GM12878 (cell line): ENCODE results near the gene MAST4. TPM values are rescaled to one million over a fixed set of nuclear protein-coding genes. Genes with fewer than 3 reads are reported as not detected.

Experiments used
- ATAC-seq: fragments of 200-7000 bp; cut with Tn5 transposase; 3 replicates; pipeline ENCODE4 v1.9.1; 2020; ENCODE audit warnings: mild to moderate bottlenecking, moderate library complexity
- BruUV-seq: library from RNA; stranded (reverse); fragments of 400-500 nt; replicated peaks from 2 replicates; lab custom pipeline; 2021; lab: Mats Ljungman, UMichigan
- CTCF ChIA-PET: fragments of 300-600 bp; sonication (Branson Sonifier 250); formaldehyde crosslinking; extraction: SDS; loops from one replicate; lab custom pipeline; 2021; ENCODE audit warnings: inconsistent platforms; lab: Yijun Ruan, JAX
- POLR2A ChIA-PET: fragments of 350-600 bp; formaldehyde crosslinking; extraction: SDS; loops from one replicate; lab custom pipeline; 2021; ENCODE audit warnings: inconsistent platforms; lab: Charles Lee
- RAD21 ChIA-PET: fragments of 300-600 bp; sonication (Branson Sonifier 250); formaldehyde crosslinking; loops from one replicate; lab custom pipeline; 2023; ENCODE audit warnings: antibody characterized with exemption; ENCODE audit not compliant: unreplicated experiment; lab: Charles Lee
- SMC1A ChIA-PET: fragments of 300-600 bp; sonication (Branson Sonifier 250); formaldehyde crosslinking; loops from one replicate; lab custom pipeline; 2023; ENCODE audit not compliant: unreplicated experiment, uncharacterized antibody; lab: Charles Lee
- DNase-seq: peaks from one replicate; pipeline ENCODE4 v3.0.0-alpha.2; 2011; ENCODE audit warnings: low read depth, low spot score
- FAIRE-seq: peaks from 3 replicates; lab custom pipeline; 2011; peaks lifted over from hg19 to GRCh38; lab: Jason Lieb, UNC
- H2AFZ ChIP-seq: 2 replicates; pipeline ENCODE4 v1.6.0; 2011; ENCODE audit warnings: low read depth, low read length, control low read depth; ENCODE audit not compliant: control insufficient read depth
- H3K27ac ChIP-seq: 2 replicates; pipeline ENCODE4 v1.5.1; 2011; ENCODE audit warnings: control low read depth; ENCODE audit not compliant: control insufficient read depth, insufficient read depth
- H3K27me3 ChIP-seq, 2 experiments: replicated peaks in 1 of 2; 2 replicates each; pipeline versions ENCODE4 v1.6.0 to v1.6.1; 2011; ENCODE audit warnings: low read length in 1 of 2; ENCODE audit not compliant: control insufficient read depth in 2 of 2, insufficient read depth in 2 of 2
- H3K36me3 ChIP-seq, 2 experiments: 2 replicates each; pipeline ENCODE4 v1.5.1; 2011; ENCODE audit warnings: low read length in 1 of 2; ENCODE audit not compliant: control insufficient read depth in 2 of 2, insufficient read depth in 2 of 2
- H3K4me1 ChIP-seq: 2 replicates; pipeline ENCODE4 v1.6.1; 2011; ENCODE audit warnings: mild to moderate bottlenecking, low read length, moderate library complexity, mixed read lengths; ENCODE audit not compliant: control insufficient read depth, insufficient read depth
- H3K4me2 ChIP-seq: 2 replicates; pipeline ENCODE4 v1.6.0; 2011; ENCODE audit warnings: control low read depth; ENCODE audit not compliant: control insufficient read depth, insufficient read depth
- H3K4me3 ChIP-seq: fragments of 200-600 bp; sonication (generic); 2 replicates; pipeline ENCODE4 v1.5.1; 2016
- H3K79me2 ChIP-seq: 2 replicates; pipeline ENCODE4 v1.6.0; 2011; ENCODE audit warnings: low read length; ENCODE audit not compliant: control insufficient read depth, insufficient read depth
- H3K9ac ChIP-seq: 2 replicates; pipeline ENCODE4 v1.8.0; 2011; ENCODE audit warnings: low read length, control low read depth, mixed read lengths; ENCODE audit not compliant: control insufficient read depth, insufficient read depth
- H3K9me3 ChIP-seq: replicated peaks from 3 replicates; pipeline ENCODE4 v1.5.1; 2011; ENCODE audit warnings: mild to moderate bottlenecking, low read length; ENCODE audit not compliant: control insufficient read depth, insufficient read depth
- H4K20me1 ChIP-seq: 2 replicates; pipeline ENCODE4 v1.6.0; 2011; ENCODE audit not compliant: control insufficient read depth, insufficient read depth
- CTCF ChIP-seq, 3 experiments: IDR thresholded peaks in 2 of 3; conservative IDR thresholded peaks in 1 of 3; 2 replicates each; pipeline ENCODE4 v1.5.1; 2011; ENCODE audit warnings: low read depth in 3 of 3, low read length in 3 of 3, mild to moderate bottlenecking in 3 of 3, control low read depth in 2 of 3, moderate library complexity in 2 of 3, inconsistent platforms in 1 of 3, mixed read lengths in 1 of 3; ENCODE audit not compliant: control insufficient read depth in 2 of 3, insufficient read depth in 1 of 3; ENCODE audit errors: extremely low read depth in 1 of 3
- RAD21 ChIP-seq: IDR thresholded peaks from 2 replicates; pipeline ENCODE4 v1.6.1; 2011; ENCODE audit warnings: mild to moderate bottlenecking, low read depth, low read length, moderate library complexity; ENCODE audit not compliant: insufficient read depth
- SIN3A ChIP-seq: IDR thresholded peaks from 2 replicates; pipeline ENCODE4 v1.6.1; 2012; ENCODE audit warnings: low read depth, low read length, improper control_type of control experiment
- SMC3 ChIP-seq: IDR thresholded peaks from 2 replicates; pipeline ENCODE4 v1.6.1; 2011; ENCODE audit warnings: low read length, improper control_type of control experiment, borderline replicate concordance
- WGBS: methylation state at CpG from one replicate; pipeline ENCODE4 v1.1.6; 2016; ENCODE audit warnings: low lambda C conversion rate; ENCODE audit not compliant: insufficient replicate concordance, insufficient coverage; ENCODE audit errors: missing lambda C conversion rate; 5-methylcytosine and 5-hydroxymethylcytosine counted together
- in situ Hi-C: fragments of 300-500 bp; cut with MboI; formaldehyde crosslinking; loops from 9 replicates; pipeline ENCODE4 v1.14.3; 2018; ENCODE audit warnings: mixed read lengths
- intact Hi-C: fragments of 100-400 bp; cut with micrococcal nuclease; formaldehyde crosslinking; loops from one replicate; pipeline ENCODE4 v1.14.2; 2022; ENCODE audit not compliant: unreplicated experiment
- polyA plus RNA-seq, 11 experiments: library from polyadenylated mRNA; depleted of rRNA in 4 of 11; unstranded in 6 of 11; stranded (reverse) in 5 of 11; fragments of >200 nt; fragmentation: Nextera tagmentation in 4 of 11; fragmentation: Illumina TruSeq in 1 of 11; extraction: Ambion mirVana in 4 of 11; extraction: Trizol in 1 of 11; gene quantifications; 1 replicate in 1 of 11; 2 replicates in 10 of 11; pipeline versions ENCODE4 v1.2.1 to v1.2.3, GENCODE V29; 2011 to 2016; ENCODE audit warnings: inconsistent platforms in 2 of 11, missing spikeins in 2 of 11, low read depth in 1 of 11
- total RNA-seq, 4 experiments: library from RNA; depleted of rRNA in 3 of 4; stranded (reverse); fragments of >200 nt in 3 of 4; fragmentation: Illumina TruSeq in 1 of 4; extraction: Trizol in 1 of 4; gene quantifications; 2 replicates each; pipeline versions ENCODE4 v1.2.1 to v1.2.3, GENCODE V29; 2013 to 2021

The MAST4 gene
- total and polyA plus RNA-seq, 10 of the 15 experiments (the other 5 are each of a cell fraction or from before 2014, with no cell fraction given): 0.02 to 1.6 (median 0.29) TPM; not detected in 1

DNA sequence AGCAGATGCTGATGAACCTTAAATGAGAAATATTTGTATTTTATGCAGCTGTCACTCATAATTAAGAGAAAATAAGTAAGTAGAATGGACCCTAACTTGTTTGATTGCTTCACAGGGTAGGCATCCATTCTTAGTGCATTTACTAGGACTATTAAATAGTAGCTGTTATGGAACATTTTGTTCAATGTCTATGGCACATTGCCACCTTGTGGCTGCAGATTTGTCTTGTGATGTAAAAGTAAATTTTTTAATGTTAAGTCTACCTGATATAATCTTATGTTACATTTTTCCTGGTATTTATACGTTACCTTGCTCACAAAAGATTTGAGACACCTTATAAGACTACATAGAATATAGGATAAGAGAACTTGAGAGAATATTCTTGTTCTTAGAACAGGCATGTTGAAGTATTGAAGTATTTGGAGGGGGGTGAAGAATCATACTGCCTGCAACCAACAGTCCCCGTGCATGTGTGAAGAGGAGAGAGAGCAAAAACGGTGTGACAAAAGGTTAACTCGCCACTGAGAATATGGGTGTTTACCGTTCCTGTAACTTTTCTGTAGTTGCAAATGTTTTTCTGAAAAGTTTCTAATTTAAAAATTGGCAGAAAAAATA, 161.1 kb downstream of the MAST4 start:
- DNase-seq (no peak), ATAC-seq (peak; percentile 46), FAIRE-seq (peak; percentile 85)
- peak; percentile 84 for TF ChIP-seq SMC3
- peak; percentile 32 to 55 (median 47); a peak in 5 of 6 replicates for TF ChIP-seq CTCF (IDR thresholded peaks at IDR 0.05 in 2 of 3, conservative IDR thresholded peaks at IDR 0.05 in 1 of 3; ENCODE audit: control insufficient read depth in 2 of 3, extremely low read depth in 1 of 3, insufficient read depth in 1 of 3, low read depth in 3 of 3, low read length in 3 of 3)
- peak; percentile 78 for TF ChIP-seq RAD21
- TF ChIP-seq SIN3A: no peak
- no peaks in the 10 kb centered on the region for H4K20me1 ChIP-seq
- no peaks in the 10 kb centered on the region for H3K27me3 ChIP-seq
- no peaks in the 10 kb centered on the region for H3K79me2 ChIP-seq
- WGBS: 27% methylated on average over 5 of the region's 5 CpGs
- H3K4me1 ChIP-seq: no peaks in the 10 kb centered on the region
- ChIA-PET CTCF (interaction anchor here (0.6 to 7.4 kb wide), 15 partner anchors 8 to 1016 kb away, joined by 3 to 137 read pairs (median 3); no protein-coding TSS in a partner anchor), RAD21 (interaction anchor here (1.8 to 2.2 kb wide), 2 partner anchors 449 to 451 kb away, joined by 28 to 35 read pairs; no protein-coding TSS in a partner anchor), POLR2A (interaction anchor here (1.0 kb wide), 1 partner anchor 449 kb away, joined by 3 read pairs; no protein-coding TSS in a partner anchor), SMC1A (interaction anchor here (0.6 to 5.0 kb wide), 11 partner anchors 9 to 490 kb away, joined by 3 to 52 read pairs (median 4); no protein-coding TSS in a partner anchor)
- H2AFZ ChIP-seq: no peak overlapping the region
- no peak overlapping the region for H3K9ac ChIP-seq
- in situ Hi-C loops (loop anchor here (5.0 kb wide), 1 partner anchor 455 kb away; no protein-coding TSS in a partner anchor), intact Hi-C loops (loop anchor here (1.0 to 5.0 kb wide), 2 partner anchors 450 to 585 kb away; no protein-coding TSS in a partner anchor)
- H3K4me3 ChIP-seq: no peak overlapping the region
- BruUV-seq: no TSS peak
- no peaks in the 10 kb centered on the region for H3K9me3 ChIP-seq
- H3K36me3 ChIP-seq: no peaks in the 10 kb centered on the region
- no peak overlapping the region for H3K27ac ChIP-seq
- no peak overlapping the region for H3K4me2 ChIP-seq
